ENCODE measurements around the gene MOGAT2. TPM values are rescaled to one million over a fixed set of nuclear protein-coding genes. Genes with fewer than 3 reads are reported as not detected.

Gene MOGAT2
- polyA plus RNA-seq, 1 of the 3 experiments (the other 2 are of a cell fraction) = 0.03 TPM

DNA sequence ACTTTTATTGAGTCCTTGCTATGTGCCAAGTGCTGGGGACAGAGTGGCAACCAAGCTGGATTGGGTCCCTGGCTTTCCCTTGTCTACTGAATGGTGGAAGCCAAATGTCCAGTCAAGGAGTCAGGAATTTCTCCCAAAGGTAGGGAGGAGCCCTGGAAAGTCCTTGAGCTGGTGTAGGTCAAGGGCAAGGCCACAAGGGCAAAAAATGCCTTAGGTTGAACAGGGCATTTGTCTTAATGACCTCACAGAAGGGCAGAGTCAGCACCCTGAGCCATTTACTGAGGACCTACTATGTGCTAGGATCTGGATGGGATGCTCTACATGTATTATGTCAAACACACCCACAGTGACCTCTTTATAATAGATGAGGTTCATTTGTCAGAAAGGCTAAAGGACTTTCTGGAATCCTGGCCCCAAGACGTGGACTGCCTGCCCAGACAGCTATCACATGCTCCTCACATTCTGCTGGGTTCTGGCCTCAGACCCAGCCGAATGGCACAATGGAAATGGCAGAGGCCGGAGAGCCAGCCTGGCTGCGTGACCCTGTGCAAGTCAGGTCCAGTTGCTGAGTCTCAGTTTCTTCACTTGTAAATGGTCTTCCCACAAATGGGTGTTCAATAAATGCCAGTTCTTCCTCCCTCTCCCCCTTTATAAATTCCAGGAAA is 17.7 kb downstream of the MOGAT2 start:
- Histone ChIP-seq H3K27ac (ENCODE audit: low read depth in 2 of 2, low read length in 1 of 2) (no peak overlapping the region), H3K79me2 (ENCODE audit: insufficient read depth) (no peaks in the 10 kb centered on the region), H4K20me1 (ENCODE audit: insufficient read depth) (no peaks in the 10 kb centered on the region), H3F3A (replicated peaks; ENCODE audit: insufficient read depth) (no peaks in the 10 kb centered on the region), H3K9me2 (no peaks in the 10 kb centered on the region), H3K9me3 (no peaks in the 10 kb centered on the region), H3K4me1 (ENCODE audit: control insufficient read depth in 1 of 2, insufficient read depth in 2 of 2, low read depth in 1 of 2, low read length in 1 of 2) (peaks cover 0 to 16% of the 10 kb centered on the region in 2 experiments; a peak in 1 of 4 replicates), H2AFZ (ENCODE audit: low read depth) (no peak overlapping the region), H3K9ac (no peak overlapping the region), H3K27me3 (ENCODE audit: insufficient read depth) (no peaks in the 10 kb centered on the region; the same call in none of the 2 replicates), H3K4me3 (ENCODE audit: low read depth in 2 of 2, low read length in 1 of 2) (no peak overlapping the region), H3K36me3 (replicated peaks in 1 of 2; ENCODE audit: control insufficient read depth in 1 of 2, insufficient read depth in 2 of 2, low read length in 1 of 2) (no peaks in the 10 kb centered on the region), H3K4me2 (no peak overlapping the region)
- CTCF ChIA-PET = interaction anchor here (1.3 kb wide), 1 partner anchor 12 kb away, joined by 8 read pairs; no protein-coding TSS in a partner anchor
- WGBS (ENCODE audit: low lambda C conversion rate) = 74% methylated on average over 3 of the region's 4 CpGs
- DNase-seq = no peak
- POLR2A ChIA-PET = no interaction called here
- TF ChIP-seq IRF3 (IDR thresholded peaks at IDR 0.05; ENCODE audit: low read depth, low read length) (no peak), TEAD4 (IDR thresholded peaks at IDR 0.05; ENCODE audit: borderline replicate concordance, insufficient read depth) (no peak), REST (IDR thresholded peaks at IDR 0.05; ENCODE audit: low read depth, low read length) (no peak), RCOR1 (IDR thresholded peaks at IDR 0.05; ENCODE audit: low read length) (no peak), PBX3 (IDR thresholded peaks at IDR 0.05) (no peak), MAX (IDR thresholded peaks at IDR 0.05; ENCODE audit: low read depth) (no peak), MXI1 (IDR thresholded peaks at IDR 0.05; ENCODE audit: low read depth, low read length) (no peak), EP300 (IDR thresholded peaks at IDR 0.05; ENCODE audit: borderline replicate concordance in 1 of 2, low read depth in 1 of 2, low read length in 1 of 2) (no peak), EZH2phosphoT487 (IDR thresholded peaks at IDR 0.05; ENCODE audit: borderline replicate concordance, low read depth) (no peak), GABPA (IDR thresholded peaks at IDR 0.05; ENCODE audit: low read depth) (no peak), FOXM1 (IDR thresholded peaks at IDR 0.05; ENCODE audit: low read depth) (no peak), GATA2 (CRISPR knock-in tag; IDR thresholded peaks at IDR 0.05) (no peak), ELF1 (IDR thresholded peaks at IDR 0.05) (no peak), NRF1 (IDR thresholded peaks at IDR 0.05; ENCODE audit: low read depth, low read length) (no peak), SIN3A (IDR thresholded peaks at IDR 0.05; ENCODE audit: borderline replicate concordance, low read depth, low read length) (no peak), RXRA (IDR thresholded peaks at IDR 0.05; ENCODE audit: borderline replicate concordance, low read depth) (no peak)
- TF ChIP-seq, protein P1, sequence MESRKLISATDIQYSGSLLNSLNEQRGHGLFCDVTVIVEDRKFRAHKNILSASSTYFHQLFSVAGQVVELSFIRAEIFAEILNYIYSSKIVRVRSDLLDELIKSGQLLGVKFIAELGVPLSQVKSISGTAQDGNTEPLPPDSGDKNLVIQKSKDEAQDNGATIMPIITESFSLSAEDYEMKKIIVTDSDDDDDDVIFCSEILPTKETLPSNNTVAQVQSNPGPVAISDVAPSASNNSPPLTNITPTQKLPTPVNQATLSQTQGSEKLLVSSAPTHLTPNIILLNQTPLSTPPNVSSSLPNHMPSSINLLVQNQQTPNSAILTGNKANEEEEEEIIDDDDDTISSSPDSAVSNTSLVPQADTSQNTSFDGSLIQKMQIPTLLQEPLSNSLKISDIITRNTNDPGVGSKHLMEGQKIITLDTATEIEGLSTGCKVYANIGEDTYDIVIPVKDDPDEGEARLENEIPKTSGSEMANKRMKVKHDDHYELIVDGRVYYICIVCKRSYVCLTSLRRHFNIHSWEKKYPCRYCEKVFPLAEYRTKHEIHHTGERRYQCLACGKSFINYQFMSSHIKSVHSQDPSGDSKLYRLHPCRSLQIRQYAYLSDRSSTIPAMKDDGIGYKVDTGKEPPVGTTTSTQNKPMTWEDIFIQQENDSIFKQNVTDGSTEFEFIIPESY (IDR thresholded peaks at IDR 0.05; ENCODE audit: borderline replicate concordance, low read depth) = no peak
- TF ChIP-seq, protein P2, sequence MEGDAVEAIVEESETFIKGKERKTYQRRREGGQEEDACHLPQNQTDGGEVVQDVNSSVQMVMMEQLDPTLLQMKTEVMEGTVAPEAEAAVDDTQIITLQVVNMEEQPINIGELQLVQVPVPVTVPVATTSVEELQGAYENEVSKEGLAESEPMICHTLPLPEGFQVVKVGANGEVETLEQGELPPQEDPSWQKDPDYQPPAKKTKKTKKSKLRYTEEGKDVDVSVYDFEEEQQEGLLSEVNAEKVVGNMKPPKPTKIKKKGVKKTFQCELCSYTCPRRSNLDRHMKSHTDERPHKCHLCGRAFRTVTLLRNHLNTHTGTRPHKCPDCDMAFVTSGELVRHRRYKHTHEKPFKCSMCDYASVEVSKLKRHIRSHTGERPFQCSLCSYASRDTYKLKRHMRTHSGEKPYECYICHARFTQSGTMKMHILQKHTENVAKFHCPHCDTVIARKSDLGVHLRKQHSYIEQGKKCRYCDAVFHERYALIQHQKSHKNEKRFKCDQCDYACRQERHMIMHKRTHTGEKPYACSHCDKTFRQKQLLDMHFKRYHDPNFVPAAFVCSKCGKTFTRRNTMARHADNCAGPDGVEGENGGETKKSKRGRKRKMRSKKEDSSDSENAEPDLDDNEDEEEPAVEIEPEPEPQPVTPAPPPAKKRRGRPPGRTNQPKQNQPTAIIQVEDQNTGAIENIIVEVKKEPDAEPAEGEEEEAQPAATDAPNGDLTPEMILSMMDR (IDR thresholded peaks at IDR 0.05) = no peak

All from SK-N-SH (cell line).